AG09319 (cell line): ENCODE data around the gene APOOL.

ENCODE experiments used
- DNase-seq: peaks from one replicate; pipeline ENCODE4 v3.0.0-alpha.2; 2010; ENCODE audit warnings: low read depth; ENCODE audit errors: extremely low read depth
- TF ChIP-seq, protein P1 (sequence below): IDR thresholded peaks from 2 replicates; pipeline ENCODE4 v1.5.1; 2011; ENCODE audit warnings: low read depth, mild to moderate bottlenecking, inconsistent platforms, low read length, moderate library complexity

The APOOL gene

DNA sequence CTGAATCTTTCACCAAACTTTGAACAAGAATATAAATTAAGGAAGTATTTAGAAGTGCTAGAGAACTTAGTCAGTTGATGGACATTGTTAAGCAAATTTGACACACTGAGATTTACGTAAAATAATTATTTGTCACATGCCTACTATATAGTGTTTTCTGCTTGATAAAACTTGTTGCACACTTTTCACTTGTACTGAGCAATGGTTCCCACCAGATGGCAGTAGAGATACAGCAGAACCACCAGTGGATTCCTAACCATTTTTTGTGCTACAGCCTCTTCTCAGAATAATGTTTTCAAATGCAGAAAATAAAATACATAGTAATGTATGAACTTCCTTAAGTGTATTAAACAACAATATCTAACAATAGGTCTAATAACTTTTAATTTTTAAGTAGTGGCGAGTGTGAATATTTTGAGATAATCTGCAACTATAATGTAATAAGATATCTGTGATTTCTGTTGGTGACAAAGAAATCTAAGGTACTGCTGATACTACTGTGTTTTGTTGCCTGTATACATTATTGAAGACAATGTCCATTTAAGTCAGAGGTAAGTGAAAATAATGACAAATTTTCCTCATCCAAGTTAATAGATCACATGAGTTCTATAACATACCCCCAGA is 81.2 kb downstream of the APOOL start:
- TF ChIP-seq, protein P1, sequence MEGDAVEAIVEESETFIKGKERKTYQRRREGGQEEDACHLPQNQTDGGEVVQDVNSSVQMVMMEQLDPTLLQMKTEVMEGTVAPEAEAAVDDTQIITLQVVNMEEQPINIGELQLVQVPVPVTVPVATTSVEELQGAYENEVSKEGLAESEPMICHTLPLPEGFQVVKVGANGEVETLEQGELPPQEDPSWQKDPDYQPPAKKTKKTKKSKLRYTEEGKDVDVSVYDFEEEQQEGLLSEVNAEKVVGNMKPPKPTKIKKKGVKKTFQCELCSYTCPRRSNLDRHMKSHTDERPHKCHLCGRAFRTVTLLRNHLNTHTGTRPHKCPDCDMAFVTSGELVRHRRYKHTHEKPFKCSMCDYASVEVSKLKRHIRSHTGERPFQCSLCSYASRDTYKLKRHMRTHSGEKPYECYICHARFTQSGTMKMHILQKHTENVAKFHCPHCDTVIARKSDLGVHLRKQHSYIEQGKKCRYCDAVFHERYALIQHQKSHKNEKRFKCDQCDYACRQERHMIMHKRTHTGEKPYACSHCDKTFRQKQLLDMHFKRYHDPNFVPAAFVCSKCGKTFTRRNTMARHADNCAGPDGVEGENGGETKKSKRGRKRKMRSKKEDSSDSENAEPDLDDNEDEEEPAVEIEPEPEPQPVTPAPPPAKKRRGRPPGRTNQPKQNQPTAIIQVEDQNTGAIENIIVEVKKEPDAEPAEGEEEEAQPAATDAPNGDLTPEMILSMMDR, result peak; percentile 95
- DNase-seq, result peak; percentile 2

DNA sequence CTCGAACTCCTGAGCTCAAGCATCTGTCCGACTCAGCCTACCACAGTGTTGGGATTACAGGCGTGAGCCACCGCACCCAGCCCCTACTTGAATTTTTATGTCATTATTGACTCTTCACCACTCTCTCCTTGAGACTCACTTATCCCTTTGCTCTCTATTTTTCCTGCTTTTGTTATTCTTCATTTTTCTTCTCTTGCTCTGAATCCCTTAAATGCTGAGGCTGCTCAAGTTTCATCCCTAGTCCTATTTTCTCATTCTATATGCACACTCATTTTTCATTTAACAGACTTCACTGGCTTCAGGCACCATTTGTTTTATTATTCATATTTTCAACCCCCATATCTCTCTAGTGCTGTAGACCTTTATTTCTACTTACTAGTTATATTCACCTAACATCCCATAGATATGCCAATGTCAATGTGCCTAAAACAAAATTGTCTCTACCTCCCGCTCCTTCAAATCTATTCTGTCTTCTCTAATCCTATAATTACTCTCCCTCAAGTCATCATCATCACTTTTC is 85.7 kb downstream of the APOOL start:
- DNase-seq, result no peak
- TF ChIP-seq, protein P1, result no peak

DNA sequence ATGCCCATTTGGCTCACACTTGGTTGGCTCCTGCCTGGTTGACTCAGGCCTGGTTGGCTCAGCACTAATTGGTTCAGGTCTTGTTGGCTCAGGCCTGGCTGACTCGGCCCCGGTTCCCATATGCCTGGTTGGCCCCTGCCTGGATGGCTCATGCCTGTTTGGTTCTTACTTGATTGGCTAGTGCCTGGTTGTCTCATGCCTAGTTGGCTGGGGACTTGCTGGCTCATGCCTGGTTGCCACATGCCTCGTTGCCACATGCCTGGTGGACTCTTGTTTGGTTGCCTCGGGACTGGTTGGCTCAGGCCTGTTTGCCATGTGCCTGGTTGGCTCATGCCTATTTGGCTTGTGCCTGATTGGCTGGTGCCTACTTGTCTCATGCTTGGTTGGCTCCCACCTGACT is 103.7 kb downstream of the APOOL start:
- TF ChIP-seq, protein P1, result no peak
- no peak for DNase-seq

DNA sequence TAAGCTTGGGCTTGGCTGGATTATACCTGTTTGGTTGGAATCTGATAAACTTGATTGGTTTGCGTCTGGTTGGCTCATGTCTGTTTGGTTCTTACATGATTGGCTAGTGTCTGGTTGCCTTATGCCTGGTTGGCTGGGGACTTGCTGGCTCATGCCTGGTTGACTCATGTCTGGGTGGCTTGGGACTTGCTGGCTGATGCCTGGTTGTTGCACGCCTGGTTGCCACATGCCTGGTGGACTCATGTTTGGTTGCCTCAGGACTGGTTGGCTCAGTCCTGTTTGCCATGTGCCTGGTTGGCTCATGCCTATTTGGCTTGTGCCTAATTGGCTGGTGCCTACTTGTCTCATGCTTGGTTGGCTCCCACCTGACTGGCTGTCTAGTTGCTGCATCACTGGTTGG is 104.5 kb downstream of the APOOL start:
- TF ChIP-seq, protein P1, result no peak
- no peak for DNase-seq

DNA sequence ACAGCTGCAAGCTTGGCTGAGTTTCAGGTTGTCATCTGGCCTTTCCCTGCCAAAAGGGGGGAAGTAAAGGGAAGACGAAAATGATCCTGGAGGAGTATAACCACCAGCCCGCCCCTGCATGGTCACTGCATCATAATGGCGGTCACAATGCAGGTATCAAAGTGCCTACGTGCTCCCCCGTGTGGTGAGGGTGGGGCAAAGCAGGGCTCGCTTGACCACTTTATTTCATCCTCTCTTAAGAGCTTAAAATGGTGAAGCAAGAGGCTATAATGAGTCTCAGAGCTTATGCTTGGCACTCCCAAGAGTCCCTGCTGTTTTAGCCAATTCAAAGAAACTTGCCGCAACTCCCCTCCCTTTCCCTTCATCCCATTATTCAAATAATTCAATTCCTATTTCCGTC is 105.6 kb downstream of the APOOL start:
- TF ChIP-seq, protein P1, result peak; percentile 26
- DNase-seq, result no peak

DNA sequence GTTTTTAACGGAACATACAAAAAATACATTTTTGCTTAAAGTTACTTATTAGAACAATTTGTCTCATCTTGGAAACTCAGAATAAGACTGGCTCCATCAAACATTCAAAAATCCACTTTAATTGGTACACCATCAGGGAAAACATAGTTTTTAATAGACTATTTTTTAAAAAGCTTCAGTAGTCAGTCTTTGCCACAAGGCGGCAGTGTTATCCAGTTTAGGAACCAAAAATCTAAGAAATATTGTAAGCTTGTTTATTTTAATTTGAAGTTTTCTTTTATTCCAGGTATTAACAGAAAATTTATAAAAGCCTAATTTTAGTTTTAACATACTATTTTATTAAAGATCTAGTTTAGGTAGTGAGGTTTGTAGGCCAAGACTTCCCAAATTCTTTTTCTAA is 107.7 kb downstream of the APOOL start:
- no peak for DNase-seq
- TF ChIP-seq, protein P1, result peak; percentile 79

DNA sequence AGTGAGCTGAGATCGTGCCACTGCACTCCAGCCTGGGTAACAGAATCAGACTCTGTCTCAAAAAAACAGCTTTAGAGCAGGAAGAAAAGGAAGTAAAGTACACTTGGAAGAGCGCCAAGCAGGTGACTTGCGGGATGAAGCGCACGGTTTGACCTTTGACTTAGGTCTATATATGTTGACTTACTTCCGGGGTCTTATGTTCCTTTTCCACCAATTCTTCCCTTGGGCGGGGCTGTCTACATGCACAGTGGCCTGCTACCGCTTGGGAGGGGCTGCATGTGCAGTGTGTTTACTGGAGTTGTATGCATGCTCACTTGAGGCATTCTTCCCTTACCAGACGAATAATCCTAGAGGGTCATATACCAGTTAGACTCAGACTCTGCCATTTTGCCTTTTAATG is 108.6 kb downstream of the APOOL start:
- no peak for DNase-seq
- TF ChIP-seq, protein P1, result no peak
